Measurements from ENCODE around the gene BCL11A.

- TF ChIP-seq EZH2phosphoT487 (IDR thresholded peaks at IDR 0.05; ENCODE audit: insufficient read depth, low read depth) (no peak), EZH2 (IDR thresholded peaks at IDR 0.05; ENCODE audit: insufficient read depth, poor library complexity, severe bottlenecking) (no peak)
These were observed 13.4 kb downstream of the BCL11A start for GRCh38 chr2:60540074-60540473.

All from GM23248 (cell line).